Measurements from ENCODE around the gene YY2. TPM values are rescaled to one million over a fixed set of nuclear protein-coding genes. Genes with fewer than 3 reads are reported as not detected.

The YY2 gene
- polyA plus RNA-seq, 1 donor from 2014 or later, result 2.4 TPM

Small RNAs within 50 kb of the gene (small RNA-seq; reads per million reads assigned to genes)
- 0 reads per million in 3 experiments for gene U73479.1

Other genes with a start within 250 kb of the YY2 start
- gene KLHL34, start 197.7 kb upstream of the YY2 start, polyA plus RNA-seq, result not detected in 2 replicates
- gene SMPX, start 97.9 kb upstream of the YY2 start, polyA plus RNA-seq, result 0.53 TPM in 1 of 2 replicates, not detected in the other
- gene MBTPS2, start 16.4 kb upstream of the YY2 start, polyA plus RNA-seq, result 11.1 and 11.5 TPM in 2 replicates
- 101 TPM in 2 replicates for gene SMS, start 84.7 kb downstream of the YY2 start, polyA plus RNA-seq
- 0.34 and 0.59 TPM in 2 replicates for gene PHEX, start 176.3 kb downstream of the YY2 start, polyA plus RNA-seq